HG02973 (cell line): ENCODE measurements around the gene SYDE1.

Source experiments
- ATAC-seq: cut with Tn5 transposase; IDR thresholded peaks from one replicate; pipeline ENCODE4 v1.9.1; 2021; ENCODE audit warnings: moderate library complexity; ENCODE audit not compliant: unreplicated experiment

SYDE1 gene

GRCh38 chr19:15108145-15108844 is 1.1 kb downstream of the SYDE1 start:
- ATAC-seq = no peak

DNA sequence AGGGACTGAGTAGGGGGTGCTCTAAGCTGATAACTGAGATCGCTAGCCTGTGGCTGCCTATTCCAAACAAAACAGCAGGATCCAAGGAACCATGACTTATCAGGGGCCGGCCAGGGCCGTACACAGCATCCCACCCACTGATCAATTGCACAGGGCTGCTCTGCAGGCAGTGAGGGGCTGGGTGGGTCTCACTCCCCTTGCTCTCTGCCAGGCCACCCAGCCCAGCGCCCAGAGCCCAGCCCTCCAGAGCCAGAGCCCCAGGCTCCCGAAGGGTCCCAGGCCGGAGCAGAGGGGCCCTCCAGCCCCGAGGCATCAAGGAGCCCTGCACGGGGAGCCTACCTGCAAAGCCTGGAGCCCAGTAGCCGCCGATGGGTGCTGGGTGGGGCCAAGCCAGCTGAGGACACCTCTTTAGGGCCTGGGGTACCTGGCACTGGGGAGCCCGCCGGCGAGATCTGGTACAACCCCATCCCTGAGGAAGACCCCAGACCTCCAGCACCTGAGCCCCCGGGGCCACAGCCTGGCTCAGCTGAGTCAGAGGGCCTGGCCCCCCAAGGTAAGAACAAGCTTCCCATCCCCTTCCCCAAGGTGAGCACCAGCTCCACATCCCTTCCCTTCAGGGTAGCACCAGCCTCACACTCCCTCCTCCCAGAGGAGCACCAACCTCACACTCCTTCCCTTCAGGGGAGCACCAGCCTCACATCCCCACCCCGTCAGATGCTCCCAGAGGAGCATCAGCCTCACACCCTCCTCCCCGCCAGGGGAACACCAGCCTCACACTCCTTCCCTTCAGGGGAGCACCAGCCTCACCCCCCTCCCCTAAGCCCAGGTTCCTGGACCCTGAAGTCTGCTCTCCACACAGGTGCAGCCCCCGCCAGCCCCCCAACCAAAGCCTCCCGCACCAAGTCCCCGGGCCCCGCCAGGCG is 1.9 kb downstream of the SYDE1 start:
- ATAC-seq = no peak

- no peak for ATAC-seq
These were observed 2.7 kb downstream of the SYDE1 start for GRCh38 chr19:15109768-15110417.

- no peak for ATAC-seq
These were observed 3.2 kb downstream of the SYDE1 start for GRCh38 chr19:15110418-15110815.

- no peak for ATAC-seq
These were observed 4.6 kb downstream of the SYDE1 start for GRCh38 chr19:15111758-15112157.

DNA sequence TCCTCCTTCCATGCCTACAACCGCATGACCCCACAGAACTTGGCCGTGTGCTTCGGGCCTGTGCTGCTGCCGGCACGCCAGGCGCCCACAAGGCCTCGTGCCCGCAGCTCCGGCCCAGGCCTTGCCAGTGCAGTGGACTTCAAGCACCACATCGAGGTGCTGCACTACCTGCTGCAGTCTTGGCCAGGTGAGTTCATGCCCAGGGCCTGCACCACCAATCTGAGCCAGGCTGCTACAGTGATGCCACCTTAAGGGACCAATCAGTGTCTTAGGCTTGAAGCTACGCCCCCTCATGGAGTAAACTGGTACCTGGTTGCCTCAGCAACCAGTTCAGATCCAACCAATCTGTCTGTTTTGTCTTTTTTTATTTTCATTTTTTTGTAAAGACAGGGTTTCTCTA is 5.2 kb downstream of the SYDE1 start:
- no peak for ATAC-seq

- no peak for ATAC-seq
These were observed 6.3 kb downstream of the SYDE1 start for GRCh38 chr19:15113245-15114152.

GRCh38 chr19:15114153-15114540 is 6.9 kb downstream of the SYDE1 start:
- no peak for ATAC-seq

GRCh38 chr19:15115080-15115479 is 7.9 kb downstream of the SYDE1 start:
- ATAC-seq = no peak

DNA sequence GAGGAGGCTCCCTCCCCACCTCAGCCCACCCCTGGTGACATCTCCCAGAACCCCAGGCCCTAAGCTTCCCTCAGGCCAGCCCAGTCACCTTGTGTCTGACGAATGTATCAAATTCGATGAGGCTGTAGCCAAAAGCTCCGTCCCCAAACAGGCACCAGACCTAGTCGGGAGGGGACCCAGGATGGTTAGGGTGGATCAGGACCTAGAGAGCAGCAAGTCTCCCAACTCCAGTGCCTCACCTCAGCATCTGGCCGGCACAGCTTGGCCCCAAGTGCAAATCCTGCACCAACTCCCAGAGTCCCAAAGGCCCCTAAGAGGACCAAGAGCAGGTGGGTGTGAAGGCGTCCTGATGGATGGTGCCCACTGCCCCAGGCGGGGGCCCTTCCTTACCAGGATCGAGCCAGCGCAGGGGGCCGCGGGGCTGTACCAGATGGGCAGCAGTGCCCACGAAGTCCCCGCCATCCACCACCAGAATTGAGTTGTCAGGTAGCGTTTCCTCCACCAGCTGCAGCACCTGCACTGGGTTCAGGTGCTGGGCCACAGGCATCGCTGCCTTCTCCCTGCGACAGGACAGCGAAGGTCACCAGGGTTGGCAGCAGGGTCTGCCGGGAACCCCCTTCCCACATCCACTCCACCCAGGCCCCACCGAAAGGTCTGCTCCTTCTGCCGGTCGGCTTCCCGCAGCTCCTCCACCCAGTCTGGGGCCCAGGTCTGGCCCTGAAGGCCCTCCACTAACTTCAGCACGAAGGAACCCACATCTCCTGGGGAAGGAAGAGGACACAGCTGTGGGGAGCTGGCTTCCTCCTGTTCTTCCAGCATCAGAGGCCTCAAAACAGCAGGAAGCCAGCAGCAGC is 8.8 kb downstream of the SYDE1 start:
- no peak for ATAC-seq

DNA sequence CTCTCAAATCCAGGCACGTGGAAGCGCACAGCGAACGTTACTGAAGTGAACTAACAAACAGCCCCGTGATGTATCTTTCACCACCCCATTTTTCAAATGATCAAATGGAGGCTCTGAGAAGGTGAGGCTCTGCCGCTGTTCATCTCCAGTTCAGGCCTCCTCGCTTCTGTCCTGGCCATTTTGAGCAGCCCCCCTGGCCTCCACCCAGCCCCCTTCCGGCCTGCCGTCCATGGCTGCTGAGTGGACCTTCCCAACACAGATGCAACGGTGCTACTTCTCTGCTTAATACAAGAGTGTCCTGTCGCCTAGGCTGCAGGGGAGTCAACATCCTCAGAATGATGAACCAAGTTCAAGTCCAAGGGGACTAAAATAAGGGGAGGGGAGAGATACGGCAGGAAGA is 9.7 kb downstream of the SYDE1 start:
- ATAC-seq = no peak

GRCh38 chr19:15118248-15118647 is 11.0 kb downstream of the SYDE1 start:
- no peak for ATAC-seq

GRCh38 chr19:15118789-15119494 is 11.7 kb downstream of the SYDE1 start:
- ATAC-seq = no peak

DNA sequence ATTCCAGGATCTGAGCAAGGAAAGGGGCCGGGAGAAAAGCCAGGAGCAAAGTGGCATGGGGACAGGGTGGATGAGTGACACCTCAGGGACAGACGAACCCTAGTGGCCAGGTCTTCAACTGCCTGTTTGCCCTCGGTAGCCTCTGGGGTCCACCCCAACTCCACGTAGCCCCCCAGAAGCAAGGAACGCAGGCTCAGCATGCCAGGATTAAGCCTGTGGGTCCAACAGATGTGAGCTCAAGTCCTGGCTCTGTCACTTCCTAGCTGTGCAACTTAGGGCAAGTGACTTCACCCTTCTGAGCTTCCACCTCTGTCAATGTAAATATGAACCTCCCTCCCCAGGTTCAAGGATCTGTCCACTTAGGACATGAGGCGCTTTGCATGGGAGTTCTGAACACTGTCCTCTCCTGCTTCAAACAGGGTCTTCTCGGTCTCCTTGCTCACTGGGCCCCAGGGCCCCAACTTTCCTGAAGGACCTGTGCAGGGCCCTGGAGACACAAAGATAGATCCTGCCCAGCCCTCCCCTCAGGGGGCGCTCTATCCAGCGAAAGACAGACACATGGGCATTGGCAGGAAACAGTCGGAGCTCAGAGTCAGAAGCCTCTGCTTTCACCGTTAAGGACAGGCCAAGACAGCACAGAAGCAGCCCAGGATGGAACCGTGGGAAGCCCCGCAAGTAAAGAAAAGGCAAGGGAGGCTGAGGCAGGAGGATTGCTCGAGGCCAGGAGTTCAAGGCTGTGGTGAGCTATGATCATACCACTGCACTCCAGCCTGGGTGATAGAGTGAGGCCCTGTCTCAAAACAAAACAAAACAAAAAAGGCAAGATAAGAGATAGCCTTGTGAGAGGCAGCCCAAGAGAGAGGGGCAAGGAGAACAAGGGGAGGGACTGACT is 13.2 kb downstream of the SYDE1 start:
- ATAC-seq = no peak

- ATAC-seq = no peak
These were observed 15.3 kb downstream of the SYDE1 start for GRCh38 chr19:15122331-15123030.

GRCh38 chr19:15123031-15123890 is 16.1 kb downstream of the SYDE1 start:
- no peak for ATAC-seq

DNA sequence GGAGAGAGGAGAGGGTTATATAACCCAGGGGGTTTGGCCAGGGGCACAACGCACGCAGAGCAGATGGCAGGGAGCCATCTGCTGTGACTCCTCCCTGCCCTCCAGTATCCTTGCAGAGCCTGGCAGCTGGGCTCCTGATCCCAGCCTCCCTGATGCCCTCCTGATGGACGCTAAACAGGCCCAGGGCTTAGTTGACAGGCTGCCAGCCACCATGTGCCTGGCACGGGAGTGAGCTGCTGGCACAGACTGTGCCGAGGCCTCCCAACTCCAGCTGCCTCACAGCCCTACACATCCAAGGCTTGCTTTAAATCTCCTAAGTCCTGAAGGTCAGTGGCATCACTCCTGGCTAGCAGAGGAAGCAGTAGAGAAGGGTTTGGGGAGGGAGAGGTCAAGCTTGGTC is 16.7 kb downstream of the SYDE1 start:
- no peak for ATAC-seq
